HEK293 (cell line): ENCODE data around the gene LAMA2.

ENCODE experiments used
- CTCF ChIA-PET: fragments of 350-600 bp; formaldehyde crosslinking; extraction: SDS; loops from one replicate; lab custom pipeline; 2021; ENCODE audit warnings: antibody characterized with exemption; lab: Yijun Ruan, JAX
- POLR2A ChIA-PET: fragments of 300-600 bp; formaldehyde crosslinking; extraction: SDS; loops from one replicate; lab custom pipeline; 2020; ENCODE audit warnings: antibody characterized with exemption, inconsistent platforms; lab: Yijun Ruan, JAX
- H3K27ac ChIP-seq: fragments of 200-500 bp; sonication (Bioruptor generic); 2 replicates; pipeline ENCODE4 v1.5.1; 2014; ENCODE audit warnings: low read depth, low read length, control low read depth, inconsistent platforms; ENCODE audit errors: extremely low read depth
- H3K36me3 ChIP-seq, 2 experiments: fragments of 200-500 bp in 1 of 2; sonication (Bioruptor generic) in 1 of 2; 1 replicate in 1 of 2; 2 replicates in 1 of 2; pipeline ENCODE4 v1.5.1; 2014 to 2017; ENCODE audit warnings: inconsistent platforms in 2 of 2, low read length in 2 of 2; ENCODE audit not compliant: control insufficient read depth in 2 of 2, insufficient read depth in 1 of 2
- H3K4me1 ChIP-seq: fragments of 200-500 bp; sonication (Bioruptor generic); 2 replicates; pipeline ENCODE4 v1.5.1; 2014; ENCODE audit warnings: mild to moderate bottlenecking, low read length, inconsistent platforms; ENCODE audit not compliant: control insufficient read depth, insufficient read depth
- H3K4me3 ChIP-seq: 2 replicates; pipeline ENCODE4 v1.5.1; 2011; ENCODE audit warnings: low read depth, mild to moderate bottlenecking, control low read depth, low read length, moderate library complexity
- H3K9me3 ChIP-seq: fragments of 200-500 bp; sonication (Bioruptor generic); 2 replicates; pipeline ENCODE4 v1.5.1; 2014; ENCODE audit warnings: low read depth, low read length, inconsistent platforms; ENCODE audit not compliant: control insufficient read depth, insufficient read depth
- YY1 ChIP-seq: fragments of 450-650 bp; formaldehyde crosslinking; IDR thresholded peaks from 2 replicates; pipeline ENCODE4 v1.5.1; 2018; ENCODE audit warnings: missing biosample characterization, missing genetic modification characterization
- ZNF2 ChIP-seq: fragments of 450-650 bp; formaldehyde crosslinking; IDR thresholded peaks from 2 replicates; pipeline ENCODE4 v1.5.1; 2016; ENCODE audit warnings: missing biosample characterization, missing genetic modification characterization
- ZNF341 ChIP-seq: fragments of 450-650 bp; formaldehyde crosslinking; IDR thresholded peaks from 2 replicates; pipeline ENCODE4; 2016; ENCODE audit warnings: low read depth, missing biosample characterization, missing genetic modification characterization
- ZNF394 ChIP-seq: fragments of 450-650 bp; formaldehyde crosslinking; IDR thresholded peaks from 2 replicates; pipeline ENCODE4 v1.5.1; 2016; ENCODE audit warnings: missing biosample characterization, missing genetic modification characterization, mild to moderate bottlenecking, moderate library complexity, borderline replicate concordance
- ZNF843 ChIP-seq: fragments of 450-650 bp; formaldehyde crosslinking; IDR thresholded peaks from 2 replicates; pipeline ENCODE4 v1.5.1; 2016; ENCODE audit warnings: missing biosample characterization, missing genetic modification characterization
- TF ChIP-seq, protein P1 (sequence below): fragments of 450-650 bp; formaldehyde crosslinking; IDR thresholded peaks from 2 replicates; pipeline ENCODE4 v1.5.1; 2016; ENCODE audit warnings: missing biosample characterization, missing genetic modification characterization

The LAMA2 gene

GRCh38 chr6:129565811-129566210 is 682.9 kb downstream of the LAMA2 start:
- H3K4me1 ChIP-seq = no peaks in the 10 kb centered on the region
- no peaks in the 10 kb centered on the region for H3K36me3 ChIP-seq
- H3K27ac ChIP-seq = no peak overlapping the region
- H3K4me3 ChIP-seq = no peak overlapping the region
- ChIA-PET POLR2A (no interaction called here), CTCF (interaction anchor here (0.5 to 7.1 kb wide), 6 partner anchors 9 to 196 kb away, joined by 3 to 113 read pairs (median 5); no protein-coding TSS in a partner anchor)
- TF ChIP-seq YY1 (tag by site-specific recombination) (no peak), ZNF341 (tag by site-specific recombination) (no peak), ZNF394 (tag by site-specific recombination) (no peak), ZNF843 (tag by site-specific recombination) (no peak), ZNF2 (no peak)
- TF ChIP-seq, protein P1, sequence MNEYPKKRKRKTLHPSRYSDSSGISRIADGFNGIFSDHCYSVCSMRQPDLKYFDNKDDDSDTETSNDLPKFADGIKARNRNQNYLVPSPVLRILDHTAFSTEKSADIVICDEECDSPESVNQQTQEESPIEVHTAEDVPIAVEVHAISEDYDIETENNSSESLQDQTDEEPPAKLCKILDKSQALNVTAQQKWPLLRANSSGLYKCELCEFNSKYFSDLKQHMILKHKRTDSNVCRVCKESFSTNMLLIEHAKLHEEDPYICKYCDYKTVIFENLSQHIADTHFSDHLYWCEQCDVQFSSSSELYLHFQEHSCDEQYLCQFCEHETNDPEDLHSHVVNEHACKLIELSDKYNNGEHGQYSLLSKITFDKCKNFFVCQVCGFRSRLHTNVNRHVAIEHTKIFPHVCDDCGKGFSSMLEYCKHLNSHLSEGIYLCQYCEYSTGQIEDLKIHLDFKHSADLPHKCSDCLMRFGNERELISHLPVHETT (tag by site-specific recombination) = no peak
- H3K9me3 ChIP-seq = no peaks in the 10 kb centered on the region
